Ectodermal cell (in vitro differentiated cells): ENCODE measurements around the gene TNFRSF19.
"Not testable (repeated sequence)": the region's sequence is repeated elsewhere in the genome, so short reads cannot be mapped to it uniquely, and the experiment has no call there.

Source experiments
- H3K27ac ChIP-seq: 2 replicates; pipeline ENCODE4 v1.7.0; 2013; ENCODE audit warnings: mild to moderate bottlenecking, low read depth, low read length; ENCODE audit not compliant: insufficient read depth, poor library complexity, severe bottlenecking
- H3K27me3 ChIP-seq: 2 replicates; pipeline ENCODE4 v1.7.0; 2013; ENCODE audit warnings: mild to moderate bottlenecking, low read length; ENCODE audit not compliant: insufficient read depth, control insufficient read depth, poor library complexity, severe bottlenecking
- H3K36me3 ChIP-seq: one replicate; pipeline ENCODE4 v1.7.0; 2013; ENCODE audit warnings: low read length; ENCODE audit not compliant: control insufficient read depth, insufficient read depth
- H3K4me1 ChIP-seq: one replicate; pipeline ENCODE4 v1.7.0; 2013; ENCODE audit warnings: low read length; ENCODE audit not compliant: control insufficient read depth, insufficient read depth
- H3K4me3 ChIP-seq: 2 replicates; pipeline ENCODE4 v1.7.0; 2013; ENCODE audit warnings: low read depth, low read length, control low read depth; ENCODE audit not compliant: insufficient read depth
- H3K9me3 ChIP-seq: 2 replicates; pipeline ENCODE4 v1.7.0; 2013; ENCODE audit warnings: mild to moderate bottlenecking, low read length, moderate library complexity; ENCODE audit not compliant: control insufficient read depth
- WGBS, 2 experiments: methylation state at CpG; one replicate each; pipeline ENCODE4 v1.1.7; 2013; ENCODE audit warnings: missing lambda C conversion rate in 2 of 2; 5-methylcytosine and 5-hydroxymethylcytosine counted together

The TNFRSF19 gene

DNA sequence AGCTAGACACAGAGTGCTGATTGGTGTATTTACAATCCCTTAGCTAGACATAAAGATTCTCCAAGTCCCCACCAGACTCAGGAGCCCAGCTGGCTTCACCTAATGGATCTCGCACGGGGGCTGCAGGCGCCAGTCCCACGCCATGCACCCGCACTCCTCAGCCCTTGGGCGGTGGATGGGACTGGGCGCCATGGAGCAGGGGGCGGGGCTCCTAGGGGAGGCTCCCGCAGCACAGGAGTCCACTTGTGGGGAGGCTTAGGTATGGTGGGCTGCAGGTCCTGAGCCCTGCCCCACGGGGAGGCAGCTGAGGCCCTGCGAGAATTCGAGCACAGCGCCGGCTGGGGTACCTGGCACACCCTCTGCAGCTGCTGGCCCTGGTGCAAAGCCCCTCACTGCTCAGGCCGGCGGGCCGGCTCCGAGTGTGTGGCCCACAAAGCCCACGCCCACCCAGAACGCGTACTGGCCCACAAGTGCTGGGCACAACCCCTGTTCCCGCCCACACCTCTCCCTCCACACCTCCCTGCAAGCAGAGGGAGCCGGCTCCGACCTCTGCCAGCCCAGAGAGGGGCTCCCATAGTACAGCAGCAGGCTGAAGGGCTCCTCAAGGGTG lies 107.6 kb downstream of the TNFRSF19 start:
- H3K4me1 ChIP-seq: not testable (repeated sequence)

DNA sequence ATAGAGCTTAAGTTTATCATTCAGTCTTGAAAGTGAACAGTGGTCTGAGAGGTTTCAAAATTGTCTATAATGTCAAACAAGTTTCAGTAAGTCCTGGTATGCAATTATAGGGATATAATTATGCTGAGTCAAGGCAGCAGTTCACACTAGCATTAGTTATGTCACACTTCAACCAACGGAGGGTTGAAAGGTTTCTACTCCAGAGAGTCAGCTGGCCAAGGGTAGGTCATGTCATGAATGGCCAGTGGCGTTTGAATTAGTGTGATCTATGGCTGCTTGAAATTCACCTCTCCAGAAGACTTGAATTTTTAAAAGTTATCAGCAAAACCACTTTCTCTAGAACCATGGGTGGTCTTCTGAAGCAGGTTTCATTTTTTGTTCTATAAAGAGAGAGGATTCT lies 108.6 kb downstream of the TNFRSF19 start:
- 98 to 100% methylated on average over 2 of the region's 2 CpGs for WGBS, 2 experiments
- no peak overlapping the region for H3K27ac ChIP-seq
- H3K27me3 ChIP-seq: no peaks in the 10 kb centered on the region
- H3K4me1 ChIP-seq: no peaks in the 10 kb centered on the region
- H3K9me3 ChIP-seq: no peaks in the 10 kb centered on the region
- H3K36me3 ChIP-seq: peaks cover 6% of the 10 kb centered on the region
- no peak overlapping the region for H3K4me3 ChIP-seq

More for the DNA sequence above, 107.6 kb downstream of the TNFRSF19 start:
- H3K36me3 ChIP-seq: peaks cover 10% of the 10 kb centered on the region
- H3K27ac ChIP-seq, H3K4me3 ChIP-seq, H3K9me3 ChIP-seq, H3K27me3 ChIP-seq: not testable (repeated sequence)
- 93 to 95% methylated on average over 24 of the region's 24 CpGs for WGBS, 2 experiments

DNA sequence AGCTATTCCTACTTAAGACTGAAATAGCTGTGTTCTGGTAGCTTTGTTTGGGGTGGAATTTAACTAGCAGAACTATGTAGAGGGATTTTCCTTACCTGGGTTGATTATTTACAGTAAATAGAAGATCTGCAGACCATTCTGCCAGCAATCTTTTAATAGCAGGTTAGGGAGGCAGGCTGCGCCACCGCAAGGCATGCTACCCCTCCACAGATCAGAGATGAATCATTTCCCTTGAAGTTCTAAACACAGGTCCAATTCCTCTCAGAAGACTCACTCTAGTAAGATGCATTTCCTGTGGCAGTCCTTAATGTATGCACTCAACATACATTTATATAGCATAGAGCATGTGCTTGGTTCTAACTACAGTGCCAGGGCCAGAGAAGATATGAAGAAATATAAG lies 109.0 kb downstream of the TNFRSF19 start:
- H3K4me1 ChIP-seq: no peaks in the 10 kb centered on the region
- H3K4me3 ChIP-seq: no peak overlapping the region
- H3K27me3 ChIP-seq: no peaks in the 10 kb centered on the region
- 88 to 100% methylated on average over 2 of the region's 2 CpGs for WGBS, 2 experiments
- H3K36me3 ChIP-seq: peaks cover 1% of the 10 kb centered on the region
- no peak overlapping the region for H3K27ac ChIP-seq
- peaks cover 2% of the 10 kb centered on the region for H3K9me3 ChIP-seq

DNA sequence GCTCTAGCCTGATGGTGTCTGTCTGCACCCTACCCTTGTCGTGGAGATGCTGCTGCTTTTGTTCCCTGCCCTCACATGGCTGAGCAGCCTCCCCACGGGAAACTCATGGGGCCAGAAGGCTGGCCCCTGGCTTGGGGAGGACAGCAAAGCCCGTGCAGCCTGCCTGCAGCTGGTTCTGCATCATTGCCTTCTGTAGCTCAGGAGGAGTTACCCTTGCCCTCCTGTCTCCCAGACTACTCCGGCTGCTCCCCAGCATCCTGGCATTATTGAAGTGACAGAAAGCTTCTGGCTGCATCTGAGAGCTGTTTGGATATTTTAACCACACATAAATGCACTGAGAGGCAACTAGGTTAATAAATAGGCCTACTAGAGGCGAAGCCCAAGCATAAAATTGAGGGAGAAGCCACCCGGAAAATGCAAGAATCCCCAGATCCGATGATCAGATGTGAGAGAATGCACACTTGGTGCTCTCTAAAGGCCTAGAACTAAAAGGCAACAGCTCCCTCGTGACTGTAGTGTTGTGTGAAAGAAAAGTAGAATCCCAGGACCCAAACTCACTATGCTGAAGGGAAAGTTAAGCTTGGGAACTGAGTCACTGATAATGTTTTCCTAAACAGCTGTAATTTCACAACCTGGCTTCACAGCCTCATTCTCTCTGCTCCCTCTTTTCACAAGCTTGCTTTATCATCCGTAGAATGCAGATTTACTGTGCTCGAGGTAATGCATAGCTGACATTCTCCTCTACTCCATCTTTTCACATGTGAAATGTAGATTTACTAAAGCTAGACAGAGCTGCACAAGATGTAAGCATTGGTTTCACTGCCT lies 110.8 kb downstream of the TNFRSF19 start:
- no peaks in the 10 kb centered on the region for H3K36me3 ChIP-seq
- H3K4me1 ChIP-seq: no peaks in the 10 kb centered on the region
- H3K27me3 ChIP-seq: no peaks in the 10 kb centered on the region
- H3K27ac ChIP-seq: no peak overlapping the region
- H3K4me3 ChIP-seq: no peak overlapping the region
- WGBS, 2 experiments: 78 to 80% methylated on average over 10 of the region's 10 CpGs
- H3K9me3 ChIP-seq: peaks cover 5% of the 10 kb centered on the region

DNA sequence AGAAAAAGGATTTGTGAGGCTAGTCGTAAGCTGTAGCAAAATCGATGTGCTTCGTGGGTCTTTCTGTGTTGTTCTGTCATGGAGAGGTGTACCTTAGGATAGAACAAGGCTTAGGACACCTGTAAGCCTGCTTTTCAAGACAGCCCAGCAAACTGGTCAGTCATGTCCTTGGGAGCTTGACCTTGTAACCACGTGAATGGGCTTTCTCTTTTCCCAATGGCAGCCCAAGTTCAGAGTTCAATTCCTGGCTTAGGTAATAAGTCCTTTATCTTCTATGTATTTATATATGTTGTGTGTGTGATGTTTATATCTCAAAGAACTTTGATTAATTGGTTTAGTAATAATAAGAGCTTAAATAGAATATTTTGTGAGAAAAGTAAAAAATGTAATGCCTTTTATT lies 112.9 kb downstream of the TNFRSF19 start:
- Histone ChIP-seq H3K36me3 (no peaks in the 10 kb centered on the region), H3K27ac (no peak overlapping the region), H3K4me3 (no peak overlapping the region), H3K27me3 (no peaks in the 10 kb centered on the region), H3K4me1 (no peaks in the 10 kb centered on the region), H3K9me3 (peaks cover 5% of the 10 kb centered on the region)
- 91 to 96% methylated on average over 4 of the region's 4 CpGs for WGBS, 2 experiments

DNA sequence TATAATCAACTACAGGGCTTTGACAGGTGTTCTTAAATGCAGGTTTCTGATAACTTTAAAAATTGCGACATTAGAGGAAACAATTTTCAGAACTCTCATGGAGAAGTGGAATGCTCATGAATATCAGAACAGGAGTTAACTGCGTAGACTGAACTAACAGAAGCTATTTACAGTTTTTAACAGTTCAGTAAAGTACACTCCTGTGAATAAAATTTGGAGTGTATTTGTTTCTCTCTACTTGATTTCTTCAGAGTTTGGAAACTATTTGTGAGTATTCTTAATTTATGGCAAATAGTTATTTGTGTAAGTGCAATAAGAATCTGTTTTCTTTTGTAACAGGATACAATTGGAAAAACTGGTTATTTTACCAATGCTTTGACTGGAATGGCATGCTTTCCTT lies 114.4 kb downstream of the TNFRSF19 start:
- Histone ChIP-seq H3K4me3 (no peak overlapping the region), H3K27ac (no peak overlapping the region), H3K36me3 (no peaks in the 10 kb centered on the region), H3K9me3 (peaks cover 5% of the 10 kb centered on the region), H3K4me1 (no peaks in the 10 kb centered on the region), H3K27me3 (no peaks in the 10 kb centered on the region)
- whole genome bisulfite sequencing, 2 experiments: 95 to 100% methylated on average over 2 of the region's 2 CpGs

DNA sequence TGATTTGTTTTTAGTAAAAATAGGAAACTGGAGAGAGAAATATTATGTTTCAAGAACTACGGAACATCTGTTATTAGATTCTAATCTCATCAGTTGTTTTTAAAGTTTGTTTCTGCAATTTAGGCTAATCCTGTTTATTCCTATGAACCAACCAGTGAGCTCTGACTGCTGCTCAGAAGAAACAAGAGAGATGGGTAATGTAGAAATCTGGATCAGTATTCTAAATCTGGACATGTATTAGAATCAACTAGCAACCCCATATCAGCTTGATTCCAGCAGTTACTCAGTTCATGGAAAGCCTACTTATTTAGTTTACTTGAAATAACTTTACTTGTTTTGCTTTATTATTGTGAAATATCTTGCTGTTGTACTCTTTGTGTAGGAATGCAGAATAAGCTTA lies 115.2 kb downstream of the TNFRSF19 start:
- Histone ChIP-seq H3K4me3 (no peak overlapping the region), H3K4me1 (no peaks in the 10 kb centered on the region), H3K27ac (no peak overlapping the region), H3K36me3 (no peaks in the 10 kb centered on the region), H3K9me3 (peaks cover 5% of the 10 kb centered on the region), H3K27me3 (no peaks in the 10 kb centered on the region)
- 90 to 93% methylated on average over 1 of the region's 1 CpG for WGBS, 2 experiments

GRCh38 chr13:23686948-23687347 lies 116.7 kb downstream of the TNFRSF19 start:
- WGBS, 2 experiments: 98 to 100% methylated on average over 3 of the region's 3 CpGs
- Histone ChIP-seq H3K36me3 (no peaks in the 10 kb centered on the region), H3K4me1 (no peaks in the 10 kb centered on the region), H3K9me3 (peaks cover 5% of the 10 kb centered on the region), H3K27me3 (no peaks in the 10 kb centered on the region), H3K4me3 (no peak overlapping the region), H3K27ac (no peak overlapping the region)

GRCh38 chr13:23687614-23688013 lies 117.4 kb downstream of the TNFRSF19 start:
- H3K27me3 ChIP-seq: no peaks in the 10 kb centered on the region
- H3K27ac ChIP-seq: no peak overlapping the region
- no peak overlapping the region for H3K4me3 ChIP-seq
- 99% methylated on average over 5 of the region's 5 CpGs for WGBS, 2 experiments
- H3K36me3 ChIP-seq: no peaks in the 10 kb centered on the region
- no peaks in the 10 kb centered on the region for H3K4me1 ChIP-seq
- H3K9me3 ChIP-seq: peaks cover 5% of the 10 kb centered on the region

- Histone ChIP-seq H3K27me3 (no peaks in the 10 kb centered on the region), H3K27ac (no peak overlapping the region), H3K9me3 (peaks cover 5% of the 10 kb centered on the region), H3K4me3 (no peak overlapping the region), H3K36me3 (no peaks in the 10 kb centered on the region), H3K4me1 (no peaks in the 10 kb centered on the region)
- WGBS, 2 experiments: 87 to 96% methylated on average over 2 of the region's 3 CpGs
Measured at GRCh38 chr13:23688336-23688735, 118.1 kb downstream of the TNFRSF19 start.
